ENCODE measurements around the gene ATAD3C.
"Not testable (repeated sequence)": the region's sequence is repeated elsewhere in the genome, so short reads cannot be mapped to it uniquely, and the experiment has no call there.

The ATAD3C gene

DNA sequence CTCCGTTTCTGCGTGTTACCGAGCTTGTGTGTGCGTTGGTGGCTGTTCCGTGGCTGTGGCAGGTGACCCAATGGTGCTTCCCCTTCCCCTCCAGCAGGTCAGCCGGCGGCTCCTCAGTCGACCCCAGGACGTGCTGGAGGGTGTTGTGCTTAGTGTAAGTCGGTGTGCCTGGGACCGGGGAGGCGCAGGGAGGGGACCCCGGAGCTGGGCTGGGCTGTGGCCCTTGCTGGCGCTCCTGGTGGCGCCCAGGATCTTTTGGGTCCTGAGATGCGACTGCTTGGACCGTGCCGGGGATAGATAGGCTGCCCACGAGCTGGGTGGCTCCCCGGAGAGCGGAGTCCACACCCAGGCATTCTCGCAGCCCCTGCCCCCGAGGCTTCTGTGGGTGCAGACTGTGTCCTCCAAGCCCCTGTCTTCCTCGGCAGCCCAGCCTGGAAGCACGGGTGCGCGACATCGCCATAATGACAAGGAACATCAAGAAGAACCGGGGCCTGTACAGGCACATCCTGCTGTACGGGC is 5.9 kb downstream of the ATAD3C start:
- DNase-seq (ENCODE audit: low read depth) = no peak
- H3K4me3 ChIP-seq (ENCODE audit: low read depth, low read length) = no peak overlapping the region
- no peak for TF ChIP-seq CTCF (IDR thresholded peaks at IDR 0.05; ENCODE audit: control insufficient read depth, extremely low read depth, insufficient read depth)

DNA sequence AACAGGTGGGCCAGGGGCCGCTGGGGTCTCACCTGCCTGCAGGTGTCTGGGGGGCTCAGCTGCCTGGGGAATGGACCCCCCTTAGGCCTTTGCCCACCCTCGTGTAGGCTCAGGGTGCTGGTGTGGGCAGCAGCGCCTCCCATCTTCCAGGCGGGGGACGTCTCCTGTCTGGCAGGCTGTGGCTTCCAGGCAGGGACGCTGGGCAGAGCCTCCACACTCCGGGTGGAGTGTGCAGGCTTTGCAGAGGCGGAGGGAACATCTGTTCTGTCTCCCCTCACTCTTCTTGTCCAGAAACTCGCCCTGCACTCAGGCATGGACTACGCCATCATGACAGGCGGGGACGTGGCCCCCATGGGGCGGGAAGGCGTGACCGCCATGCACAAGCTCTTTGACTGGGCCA is 6.4 kb downstream of the ATAD3C start:
- DNase-seq (ENCODE audit: low read depth); H3K4me3 ChIP-seq (ENCODE audit: low read depth, low read length): not testable (repeated sequence)

GRCh38 chr1:1456683-1457255 is 7.3 kb downstream of the ATAD3C start:
- not testable (repeated sequence) for H3K4me3 ChIP-seq (ENCODE audit: low read depth, low read length); DNase-seq (ENCODE audit: low read depth)

GRCh38 chr1:1459156-1459555 is 9.7 kb downstream of the ATAD3C start:
- DNase-seq (ENCODE audit: low read depth); H3K4me3 ChIP-seq (ENCODE audit: low read depth, low read length): not testable (repeated sequence)

GRCh38 chr1:1459711-1460110 is 10.2 kb downstream of the ATAD3C start:
- DNase-seq (ENCODE audit: low read depth); H3K4me3 ChIP-seq (ENCODE audit: low read depth, low read length): not testable (repeated sequence)

- DNase-seq (ENCODE audit: low read depth) = no peak
- no peak overlapping the region for H3K4me3 ChIP-seq (ENCODE audit: low read depth, low read length)
- no peak for TF ChIP-seq CTCF (IDR thresholded peaks at IDR 0.05; ENCODE audit: control insufficient read depth, extremely low read depth, insufficient read depth)
Measured at GRCh38 chr1:1460540-1461130, 11.1 kb downstream of the ATAD3C start.

GRCh38 chr1:1461721-1462317 is 12.3 kb downstream of the ATAD3C start:
- H3K4me3 ChIP-seq (ENCODE audit: low read depth, low read length) = no peak overlapping the region
- no peak for DNase-seq (ENCODE audit: low read depth)
- no peak for TF ChIP-seq CTCF (IDR thresholded peaks at IDR 0.05; ENCODE audit: control insufficient read depth, extremely low read depth, insufficient read depth)

DNA sequence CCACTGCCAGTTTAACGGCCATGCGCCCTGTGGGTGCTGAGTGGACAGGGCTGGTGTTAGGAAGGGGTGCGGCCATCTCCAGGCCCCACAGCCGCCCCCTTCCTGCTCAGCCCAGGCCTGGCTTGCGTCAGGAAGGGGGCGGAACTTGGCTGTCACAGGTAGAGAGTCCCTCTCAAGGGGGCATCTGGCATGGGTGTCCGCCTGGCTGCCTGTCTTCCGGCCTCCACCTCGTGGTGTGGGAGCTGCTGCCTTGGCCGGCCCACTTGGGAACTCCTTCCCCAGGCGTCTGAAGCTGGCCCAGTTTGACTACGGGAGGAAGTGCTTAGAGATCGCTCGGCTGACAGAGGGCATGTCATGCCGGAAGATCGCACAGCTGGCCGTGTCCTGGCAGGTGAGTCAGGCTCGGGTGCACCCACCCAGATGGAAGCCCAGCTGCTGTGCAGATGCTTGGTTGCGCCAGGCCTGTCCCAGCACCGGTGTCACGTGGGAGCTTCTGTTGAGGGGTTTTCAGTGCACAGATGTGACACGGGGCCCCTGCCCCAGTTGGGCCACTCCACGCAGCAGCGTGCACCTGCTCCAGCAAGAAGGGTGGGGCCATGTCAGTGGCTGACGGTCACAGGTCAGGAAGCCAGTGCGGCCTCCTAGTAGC is 13.0 kb downstream of the ATAD3C start:
- TF ChIP-seq CTCF (IDR thresholded peaks at IDR 0.05; ENCODE audit: control insufficient read depth, extremely low read depth, insufficient read depth) = no peak
- no peak for DNase-seq (ENCODE audit: low read depth)
- no peak overlapping the region for H3K4me3 ChIP-seq (ENCODE audit: low read depth, low read length)

GRCh38 chr1:1463312-1463711 is 13.8 kb downstream of the ATAD3C start:
- H3K4me3 ChIP-seq (ENCODE audit: low read depth, low read length) = no peak overlapping the region
- no peak for DNase-seq (ENCODE audit: low read depth)
- no peak for TF ChIP-seq CTCF (IDR thresholded peaks at IDR 0.05; ENCODE audit: control insufficient read depth, extremely low read depth, insufficient read depth)

DNA sequence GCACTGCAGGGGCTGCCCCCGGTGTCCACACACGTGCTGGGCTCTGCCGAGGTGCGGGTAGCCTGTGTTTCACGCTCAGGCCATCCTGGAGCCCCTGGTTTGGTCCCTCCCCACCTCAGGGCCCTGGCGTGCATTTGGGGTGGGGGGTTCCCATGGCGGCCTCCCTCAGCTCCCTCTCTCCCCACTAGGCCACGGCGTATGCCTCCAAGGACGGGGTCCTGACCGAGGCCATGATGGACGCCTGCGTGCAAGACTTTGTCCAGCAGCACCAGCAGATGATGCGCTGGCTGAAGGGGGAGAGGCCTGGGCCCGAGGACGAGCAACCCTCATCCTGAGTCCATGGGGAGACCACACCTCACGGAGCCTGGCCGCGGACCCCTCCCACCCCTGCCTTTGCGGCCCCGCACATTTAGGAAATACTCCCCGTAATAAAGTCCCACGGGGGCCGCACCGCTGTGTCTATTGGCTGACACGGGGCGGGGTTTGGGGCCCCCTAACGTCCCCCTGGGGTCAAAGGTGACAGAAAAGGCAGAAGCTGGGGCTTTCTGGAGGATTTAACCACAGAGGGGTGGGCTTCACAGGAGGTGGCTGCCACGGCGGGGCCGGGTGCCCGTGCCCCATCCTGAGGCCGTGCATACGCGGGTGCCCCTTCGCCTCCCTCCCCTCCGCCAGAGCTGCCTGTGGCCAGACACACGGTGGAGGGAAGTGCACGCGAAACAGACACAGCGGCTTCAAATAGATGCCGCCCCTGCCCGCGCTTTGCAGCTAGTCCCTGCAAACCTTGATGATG is 18.9 kb downstream of the ATAD3C start:
- H3K4me3 ChIP-seq (ENCODE audit: low read depth, low read length); DNase-seq (ENCODE audit: low read depth): not testable (repeated sequence)

Measured in LNCaP clone FGC (cell line).